Kidney tubule cell (primary cell): Measurements from ENCODE around the gene TCL1B.
"Not testable (repeated sequence)": the region's sequence is repeated elsewhere in the genome, so short reads cannot be mapped to it uniquely, and the experiment has no call there.

ENCODE experiments used
- DNase-seq: peaks from one replicate; pipeline ENCODE4 v3.0.0-alpha.2; 2018; ENCODE audit warnings: low spot score

The TCL1B gene

GRCh38 chr14:95703805-95704204 is 17.6 kb downstream of the TCL1B start:
- DNase-seq: no peak

GRCh38 chr14:95705518-95705917 is 19.3 kb downstream of the TCL1B start:
- no peak for DNase-seq

- no peak for DNase-seq
Measured at GRCh38 chr14:95707327-95707726, 21.1 kb downstream of the TCL1B start.

GRCh38 chr14:95710106-95710505 is 23.9 kb downstream of the TCL1B start:
- no peak for DNase-seq

- no peak for DNase-seq
Measured at GRCh38 chr14:95711476-95712176, 25.4 kb downstream of the TCL1B start.

- no peak for DNase-seq
Measured at GRCh38 chr14:95712398-95712797, 26.2 kb downstream of the TCL1B start.

GRCh38 chr14:95713596-95714371 is 27.6 kb downstream of the TCL1B start, which contains the start of gene TCL1A:
TSS of gene TCL1A (minus strand) at chr14:95714125. CDS start at chr14:95714066, 59 bp downstream.
- no peak for DNase-seq

GRCh38 chr14:95722525-95723190 is 36.4 kb downstream of the TCL1B start:
- peak; percentile 84 for DNase-seq

GRCh38 chr14:95725685-95726336 is 39.6 kb downstream of the TCL1B start:
- no peak for DNase-seq

GRCh38 chr14:95727056-95727700 is 41.0 kb downstream of the TCL1B start:
- no peak for DNase-seq

- not testable (repeated sequence) for DNase-seq
Measured at GRCh38 chr14:95729402-95730028, 43.3 kb downstream of the TCL1B start.

- no peak for DNase-seq
Measured at GRCh38 chr14:95730126-95730525, 43.9 kb downstream of the TCL1B start.

- peak; percentile 13 for DNase-seq
Measured at GRCh38 chr14:95733212-95733611, 47.0 kb downstream of the TCL1B start.

- no peak for DNase-seq
Measured at GRCh38 chr14:95739356-95739755, 53.1 kb downstream of the TCL1B start.

- peak; percentile 58 for DNase-seq
Measured at GRCh38 chr14:95741038-95741490, 54.8 kb downstream of the TCL1B start.

GRCh38 chr14:95741781-95742180 is 55.6 kb downstream of the TCL1B start:
- no peak for DNase-seq
